Activated CD4-positive, alpha-beta T cell treated with anti-CD3 and anti-CD28 coated beads, Interleukin-2, amount 50 U/mL, for 16 hours (primary cell): ENCODE measurements around the gene PEBP1.

Experiments
- DNase-seq: peaks from one replicate; pipeline ENCODE4 v3.0.0-alpha.2; 2020

PEBP1 gene

GRCh38 chr12:118137148-118137678 lies 1.3 kb downstream of the PEBP1 start:
- DNase-seq: no peak

GRCh38 chr12:118140825-118141224 lies 4.9 kb downstream of the PEBP1 start:
- no peak for DNase-seq

- no peak for DNase-seq
Measured at GRCh38 chr12:118144499-118144898, 8.6 kb downstream of the PEBP1 start.

- DNase-seq: no peak
Measured at GRCh38 chr12:118145113-118145797, 9.3 kb downstream of the PEBP1 start.

GRCh38 chr12:118145798-118146156 lies 9.9 kb downstream of the PEBP1 start:
- no peak for DNase-seq

- DNase-seq: no peak
Measured at GRCh38 chr12:118148287-118148686, 12.4 kb downstream of the PEBP1 start.

- DNase-seq: no peak
Measured at GRCh38 chr12:118150625-118151024, 14.7 kb downstream of the PEBP1 start.

- DNase-seq: no peak
Measured at GRCh38 chr12:118151755-118152154, 15.8 kb downstream of the PEBP1 start.

- no peak for DNase-seq
Measured at GRCh38 chr12:118160536-118160935, 24.6 kb downstream of the PEBP1 start.

GRCh38 chr12:118164798-118165486 lies 29.0 kb downstream of the PEBP1 start:
- DNase-seq: peak; percentile 29

- DNase-seq: peak; percentile 81
Measured at GRCh38 chr12:118166946-118167345, 31.0 kb downstream of the PEBP1 start.

- DNase-seq: no peak
Measured at GRCh38 chr12:118175823-118176447, 40.0 kb downstream of the PEBP1 start.

GRCh38 chr12:118183155-118183554 lies 47.2 kb downstream of the PEBP1 start:
- no peak for DNase-seq

GRCh38 chr12:118183711-118184110 lies 47.8 kb downstream of the PEBP1 start:
- DNase-seq: no peak

GRCh38 chr12:118185602-118186397 lies 49.9 kb downstream of the PEBP1 start:
- DNase-seq: no peak

- no peak for DNase-seq
Measured at GRCh38 chr12:118187751-118188435, 52.0 kb downstream of the PEBP1 start.

GRCh38 chr12:118188690-118189371 lies 52.9 kb downstream of the PEBP1 start:
- DNase-seq: no peak

- no peak for DNase-seq
Measured at GRCh38 chr12:118189741-118190191, 53.8 kb downstream of the PEBP1 start.

- no peak for DNase-seq
Measured at GRCh38 chr12:118190266-118190665, 54.3 kb downstream of the PEBP1 start.

- no peak for DNase-seq
Measured at GRCh38 chr12:118193477-118193876, 57.6 kb downstream of the PEBP1 start.

GRCh38 chr12:118193958-118194357 lies 58.0 kb downstream of the PEBP1 start:
- no peak for DNase-seq
